AG04449 (cell line): Measurements from ENCODE around the gene PCCA.

Experiments used
- CTCF ChIA-PET: fragments of 350-600 bp; formaldehyde crosslinking; extraction: SDS; loops from one replicate; lab custom pipeline; 2021; ENCODE audit warnings: antibody characterized with exemption; lab: Yijun Ruan, JAX
- POLR2A ChIA-PET: fragments of 400-600, 350-600 bp; formaldehyde crosslinking; extraction: SDS; loops from one replicate; lab custom pipeline; 2020; ENCODE audit warnings: antibody characterized with exemption, inconsistent platforms; lab: Yijun Ruan, JAX
- DNase-seq: peaks from one replicate; pipeline ENCODE4 v3.0.0-alpha.2; 2010; ENCODE audit warnings: low read depth, low spot score
- H3K4me3 ChIP-seq: 2 replicates; pipeline ENCODE4 v1.5.1; 2011; ENCODE audit warnings: low read depth, mild to moderate bottlenecking, control low read depth, low read length
- CTCF ChIP-seq: IDR thresholded peaks from one replicate; pipeline ENCODE4 v1.5.1; 2011; ENCODE audit warnings: mild to moderate bottlenecking, moderate library complexity, low read length, control low read depth, inconsistent platforms; ENCODE audit not compliant: insufficient read depth; ENCODE audit errors: missing control alignments

The PCCA gene

GRCh38 chr13:100440751-100441425 lies 352.0 kb downstream of the PCCA start:
- peak; percentile 12 for DNase-seq
- no peak overlapping the region for H3K4me3 ChIP-seq
- POLR2A ChIA-PET, result no interaction called here
- CTCF ChIA-PET, result no interaction called here
- TF ChIP-seq CTCF, result no peak

- CTCF ChIA-PET, result no interaction called here
Measured at GRCh38 chr13:100442095-100442832, 353.4 kb downstream of the PCCA start.

GRCh38 chr13:100443278-100443997 lies 354.5 kb downstream of the PCCA start:
- H3K4me3 ChIP-seq, result no peak overlapping the region
- no peak for TF ChIP-seq CTCF
- POLR2A ChIA-PET, result interaction anchor here (0.6 kb wide), 1 partner anchor 41 kb away, joined by 5 read pairs; no protein-coding TSS in a partner anchor
- no peak for DNase-seq
- CTCF ChIA-PET, result no interaction called here

More at GRCh38 chr13:100442095-100442832, 353.4 kb downstream of the PCCA start:
- no peak for TF ChIP-seq CTCF
- H3K4me3 ChIP-seq, result no peak overlapping the region
- DNase-seq, result no peak
- POLR2A ChIA-PET, result no interaction called here

GRCh38 chr13:100443998-100444328 lies 355.1 kb downstream of the PCCA start:
- CTCF ChIA-PET, result no interaction called here
- H3K4me3 ChIP-seq, result no peak overlapping the region
- POLR2A ChIA-PET, result interaction anchor here (0.6 to 0.7 kb wide), 2 partner anchors 40 to 152 kb away, joined by 3 to 5 read pairs; no protein-coding TSS in a partner anchor
- TF ChIP-seq CTCF, result no peak
- DNase-seq, result no peak

- TF ChIP-seq CTCF, result no peak
- ChIA-PET POLR2A (no interaction called here), CTCF (no interaction called here)
- no peak overlapping the region for H3K4me3 ChIP-seq
- DNase-seq, result no peak
Measured at GRCh38 chr13:100447831-100448230, 358.9 kb downstream of the PCCA start.

- no peak for TF ChIP-seq CTCF
- ChIA-PET POLR2A (no interaction called here), CTCF (no interaction called here)
- H3K4me3 ChIP-seq, result no peak overlapping the region
- DNase-seq, result no peak
Measured at GRCh38 chr13:100451923-100452322, 363.0 kb downstream of the PCCA start.
